Spinal cord (tissue), 10 donors: ENCODE measurements around the gene INHA. TPM values are rescaled to one million over a fixed set of nuclear protein-coding genes. Genes with fewer than 3 reads are reported as not detected.

Source experiments
- DNase-seq, 6 donors: peaks; one replicate each; pipeline versions ENCODE4 v3.0.0 to v3.0.0-alpha.2; 2013 to 2015; ENCODE audit warnings: low spot score in 6 of 6, low read depth in 4 of 6
- H3K27ac ChIP-seq: one replicate; pipeline ENCODE4 v1.5.1; 2013; ENCODE audit warnings: low read depth, low read length, control low read depth
- H3K27me3 ChIP-seq: one replicate; pipeline ENCODE4 v1.6.1; 2013; ENCODE audit warnings: low read length; ENCODE audit not compliant: control insufficient read depth, insufficient read depth
- H3K36me3 ChIP-seq: one replicate; pipeline ENCODE4 v1.6.1; 2013; ENCODE audit warnings: low read length; ENCODE audit not compliant: control insufficient read depth, insufficient read depth
- H3K4me1 ChIP-seq: one replicate; pipeline ENCODE4 v1.6.1; 2013; ENCODE audit warnings: low read length; ENCODE audit not compliant: control insufficient read depth, insufficient read depth
- H3K4me3 ChIP-seq: one replicate; pipeline ENCODE4 v1.5.1; 2013; ENCODE audit warnings: low read depth, low read length, control low read depth
- H3K9me3 ChIP-seq: one replicate; pipeline ENCODE4 v1.6.1; 2013; ENCODE audit warnings: low read length; ENCODE audit not compliant: control insufficient read depth, insufficient read depth
- WGBS: methylation state at CpG from one replicate; pipeline ENCODE4 v1.1.5; 2013; ENCODE audit warnings: missing lambda C conversion rate; ENCODE audit not compliant: insufficient coverage; 5-methylcytosine and 5-hydroxymethylcytosine counted together
- polyA plus RNA-seq, 2 donors: library from polyadenylated mRNA; unstranded; fragments of 120-200 nt; gene quantifications; one replicate each; pipeline ENCODE4 v1.2.1, GENCODE V29; 2013; ENCODE audit not compliant: insufficient read length in 2 of 2
- total RNA-seq, 2 donors: library from RNA; depleted of rRNA in 1 of 2; stranded (reverse); fragments of 120-200 nt in 1 of 2; fragments of >200 nt in 1 of 2; gene quantifications; one replicate each; pipeline versions ENCODE4 v1.2.3 to v1.2.4, GENCODE V29; 2013 to 2014
- donor health status: healthy.

INHA gene
- total and polyA plus RNA-seq, 4 donors, result 0.10 to 5.1 (median 1.8) TPM

DNA sequence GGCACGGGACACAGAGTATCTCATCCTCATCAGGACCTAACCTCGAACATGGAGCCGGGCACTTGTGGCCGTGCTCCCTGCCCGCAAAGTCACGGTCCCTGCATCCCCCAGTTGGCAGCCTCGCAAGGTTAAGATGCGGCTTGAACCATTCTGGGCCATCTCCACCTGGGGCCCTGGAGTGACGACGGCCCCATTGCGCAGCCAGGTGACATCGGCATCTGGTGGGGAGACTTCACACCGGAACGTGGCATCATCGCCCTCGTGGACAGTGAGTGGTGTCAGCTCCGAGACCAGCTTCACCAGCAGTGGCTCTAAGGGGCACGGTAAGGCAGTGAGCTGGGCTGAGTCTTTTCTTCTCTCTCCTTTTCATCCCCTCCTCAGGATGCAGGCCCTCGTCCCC is 15.7 kb upstream of the INHA start:
- H3K36me3 ChIP-seq, result peaks cover 55% of the 10 kb centered on the region
- peaks cover 1% of the 10 kb centered on the region for H3K27me3 ChIP-seq
- H3K4me3 ChIP-seq, result no peak overlapping the region
- peaks cover 33% of the 10 kb centered on the region for H3K4me1 ChIP-seq
- no peak for DNase-seq
- WGBS, result 92% methylated on average over 19 of the region's 19 CpGs
- no peak overlapping the region for H3K27ac ChIP-seq
- H3K9me3 ChIP-seq, result no peaks in the 10 kb centered on the region

DNA sequence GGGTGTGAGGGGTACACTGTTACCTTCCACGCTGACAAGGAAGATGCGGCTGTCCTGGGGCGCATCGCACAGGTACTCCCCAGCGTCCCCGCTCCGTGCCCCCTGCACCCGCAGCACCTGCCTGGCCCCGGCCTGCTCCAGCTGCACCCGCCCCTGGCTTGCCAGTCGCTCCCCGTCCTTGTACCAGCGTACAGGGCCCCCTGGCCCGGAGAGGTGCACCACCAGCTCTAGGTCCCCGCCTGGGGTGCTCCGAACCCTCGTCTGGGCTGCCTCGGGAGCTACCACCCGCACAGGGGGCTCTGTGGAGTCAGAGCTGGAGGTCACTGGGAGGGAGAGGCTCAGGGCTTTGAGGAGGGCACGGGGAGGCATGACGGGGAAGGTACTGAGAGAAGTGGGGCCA is 14.8 kb upstream of the INHA start:
- Histone ChIP-seq H3K9me3 (no peaks in the 10 kb centered on the region), H3K4me1 (peaks cover 25% of the 10 kb centered on the region), H3K27me3 (no peaks in the 10 kb centered on the region), H3K4me3 (no peak overlapping the region), H3K27ac (no peak overlapping the region), H3K36me3 (peaks cover 63% of the 10 kb centered on the region)
- WGBS, result 94% methylated on average over 21 of the region's 21 CpGs
- DNase-seq, result no peak

DNA sequence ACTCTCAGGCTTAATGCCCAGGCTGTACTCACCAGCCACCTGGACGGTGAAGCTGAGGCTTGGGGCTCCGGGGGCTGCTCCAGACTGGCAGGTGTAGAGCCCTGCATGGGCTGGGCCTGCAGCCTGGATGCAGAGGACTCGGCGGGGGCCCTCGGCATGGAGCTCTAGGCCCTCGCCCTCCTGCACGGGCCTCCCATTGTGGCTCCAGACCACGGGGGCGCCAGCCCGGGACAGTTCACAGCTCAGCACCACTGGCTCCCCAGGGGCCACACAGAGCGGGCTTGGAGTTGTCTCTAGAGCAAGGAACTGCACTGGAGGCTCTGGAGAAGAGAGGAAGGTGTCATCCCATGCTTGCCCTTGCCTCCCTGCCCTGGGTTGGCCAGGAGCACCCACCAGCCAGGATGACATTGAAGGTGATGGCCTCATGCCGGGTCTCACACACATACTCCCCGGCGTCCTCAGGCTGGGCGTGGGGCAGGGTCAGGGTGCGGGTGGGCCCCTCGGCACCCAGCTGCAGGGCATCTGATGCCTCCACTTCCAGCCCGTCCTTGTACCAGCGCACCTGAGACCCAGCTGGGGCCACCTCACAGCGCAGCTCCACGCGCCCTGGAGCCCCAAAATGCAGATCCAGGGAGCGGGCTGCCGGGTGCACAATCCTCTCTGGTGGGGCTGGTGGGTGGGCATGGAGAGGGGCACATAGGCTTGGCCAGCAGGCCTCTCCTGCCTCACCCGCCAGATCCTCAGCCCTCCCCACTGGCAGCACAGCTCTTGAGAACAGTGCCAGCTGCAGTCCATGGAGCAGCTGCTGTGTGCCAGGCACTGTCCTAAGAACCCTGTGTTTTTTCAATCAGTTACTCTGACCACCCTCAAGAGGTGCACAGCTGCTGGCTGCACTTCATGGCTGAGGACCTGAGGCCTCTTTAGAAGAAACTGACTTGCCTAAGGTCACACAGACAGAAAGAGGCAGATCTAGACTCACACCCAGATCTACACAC is 14.0 kb upstream of the INHA start:
- 91% methylated on average over 20 of the region's 25 CpGs for WGBS
- Histone ChIP-seq H3K27me3 (no peaks in the 10 kb centered on the region), H3K4me1 (peaks cover 18% of the 10 kb centered on the region), H3K27ac (no peak overlapping the region), H3K4me3 (no peak overlapping the region), H3K36me3 (peaks cover 71% of the 10 kb centered on the region), H3K9me3 (no peaks in the 10 kb centered on the region)
- DNase-seq, result no peak

DNA sequence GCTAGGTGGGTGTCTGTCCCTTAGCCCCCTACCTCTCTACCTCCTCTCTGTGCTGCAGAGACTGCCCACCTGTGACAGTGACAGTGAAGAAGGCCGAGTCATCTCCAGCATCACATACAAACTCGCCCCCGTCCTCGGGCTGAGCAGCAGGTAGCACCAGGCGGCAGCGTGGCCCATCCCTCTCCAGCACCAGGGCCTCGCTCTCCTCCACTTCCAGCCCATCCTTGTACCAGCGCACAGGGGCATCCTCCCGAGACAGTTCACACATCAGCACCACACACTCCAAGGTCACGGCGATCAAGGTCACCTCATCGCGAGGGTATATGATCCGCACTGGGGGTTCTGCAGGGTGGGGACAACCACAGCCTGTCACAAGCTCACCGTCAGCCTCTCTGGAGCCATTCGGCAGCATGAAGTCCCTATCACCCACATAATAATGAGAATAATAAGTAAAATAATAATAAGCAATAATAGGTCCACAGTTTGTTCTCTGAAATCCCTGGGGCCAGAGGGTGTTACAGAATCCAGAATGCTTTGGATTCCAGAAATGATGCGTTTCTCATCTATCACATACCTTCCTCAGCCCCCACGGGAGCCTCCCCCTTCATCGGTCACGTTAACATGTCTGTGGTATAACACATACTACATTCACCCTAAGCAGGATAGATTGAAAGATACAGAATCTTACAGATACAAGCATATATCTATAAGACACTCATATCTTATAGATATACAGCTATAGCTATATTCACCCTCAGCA is 12.8 kb upstream of the INHA start:
- no peak for DNase-seq
- peaks cover 11% of the 10 kb centered on the region for H3K4me1 ChIP-seq
- WGBS, result 94% methylated on average over 13 of the region's 20 CpGs
- H3K36me3 ChIP-seq, result peaks cover 76% of the 10 kb centered on the region
- no peaks in the 10 kb centered on the region for H3K9me3 ChIP-seq
- no peak overlapping the region for H3K4me3 ChIP-seq
- H3K27me3 ChIP-seq, result no peaks in the 10 kb centered on the region
- no peak overlapping the region for H3K27ac ChIP-seq

DNA sequence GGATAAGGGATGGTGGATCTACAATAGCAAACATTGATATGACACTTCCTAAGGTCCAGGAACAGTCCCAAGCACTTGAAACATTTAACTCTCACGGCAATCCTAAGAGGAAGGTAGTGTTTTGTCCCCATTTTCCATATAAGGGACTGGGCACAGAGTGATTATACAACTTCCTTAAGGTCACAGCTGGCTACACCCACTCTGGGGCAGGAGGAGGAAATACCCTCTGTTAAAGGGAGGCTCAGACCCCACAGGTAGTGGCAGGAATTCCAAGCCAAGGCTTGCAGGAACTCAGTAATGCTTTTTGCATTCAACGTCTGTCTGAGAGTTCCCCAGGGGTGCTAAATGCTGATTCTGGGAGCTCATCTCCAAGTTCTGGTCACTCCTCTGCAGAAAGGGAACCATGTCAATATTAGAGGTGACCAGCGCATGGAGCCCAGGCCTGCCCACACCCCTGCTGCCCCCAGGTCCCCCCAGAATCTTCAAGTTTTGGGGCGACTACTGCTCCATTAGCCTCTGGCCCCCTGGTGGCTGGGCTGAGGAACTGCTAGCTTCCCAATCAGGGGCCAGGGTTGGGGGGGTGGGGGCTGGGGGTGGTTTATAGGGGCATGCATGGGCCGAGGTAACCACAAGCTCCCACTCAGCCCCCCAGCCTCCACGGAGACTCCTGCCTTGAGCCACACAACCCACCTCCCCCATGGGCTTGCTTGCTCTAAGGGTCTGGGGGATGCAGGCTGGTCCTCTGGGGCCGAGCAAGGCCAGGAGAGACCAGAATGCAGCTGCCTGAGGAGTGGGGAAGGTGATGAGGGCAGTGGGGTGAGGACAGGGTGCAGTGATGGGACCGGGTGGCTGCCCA is 11.8 kb upstream of the INHA start:
- no peaks in the 10 kb centered on the region for H3K27me3 ChIP-seq
- H3K4me3 ChIP-seq, result no peak overlapping the region
- no peak overlapping the region for H3K27ac ChIP-seq
- no peak for DNase-seq
- WGBS, result 51% methylated on average over 5 of the region's 8 CpGs
- H3K4me1 ChIP-seq, result peaks cover 11% of the 10 kb centered on the region
- H3K9me3 ChIP-seq, result no peaks in the 10 kb centered on the region
- peaks cover 80% of the 10 kb centered on the region for H3K36me3 ChIP-seq

DNA sequence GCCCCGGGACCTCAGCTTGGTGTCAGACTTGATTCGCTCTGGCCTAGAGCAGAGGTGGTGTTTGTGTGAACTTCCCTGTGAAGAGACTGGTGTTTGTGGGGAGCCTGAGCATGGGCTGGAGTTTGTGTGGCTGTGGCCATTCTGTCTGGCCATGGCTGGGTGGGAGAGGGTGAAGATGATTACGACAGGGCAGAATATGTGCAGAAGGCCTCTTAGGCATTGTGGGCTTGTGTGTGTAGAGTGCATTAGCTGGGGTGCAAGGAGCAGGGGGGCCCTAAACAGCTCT is 11.3 kb upstream of the INHA start:
- H3K27me3 ChIP-seq, result no peaks in the 10 kb centered on the region
- H3K9me3 ChIP-seq, result no peaks in the 10 kb centered on the region
- no peak overlapping the region for H3K4me3 ChIP-seq
- DNase-seq, result no peak
- 83% methylated on average over 3 of the region's 3 CpGs for WGBS
- H3K27ac ChIP-seq, result no peak overlapping the region
- H3K4me1 ChIP-seq, result peaks cover 11% of the 10 kb centered on the region
- peaks cover 84% of the 10 kb centered on the region for H3K36me3 ChIP-seq

DNA sequence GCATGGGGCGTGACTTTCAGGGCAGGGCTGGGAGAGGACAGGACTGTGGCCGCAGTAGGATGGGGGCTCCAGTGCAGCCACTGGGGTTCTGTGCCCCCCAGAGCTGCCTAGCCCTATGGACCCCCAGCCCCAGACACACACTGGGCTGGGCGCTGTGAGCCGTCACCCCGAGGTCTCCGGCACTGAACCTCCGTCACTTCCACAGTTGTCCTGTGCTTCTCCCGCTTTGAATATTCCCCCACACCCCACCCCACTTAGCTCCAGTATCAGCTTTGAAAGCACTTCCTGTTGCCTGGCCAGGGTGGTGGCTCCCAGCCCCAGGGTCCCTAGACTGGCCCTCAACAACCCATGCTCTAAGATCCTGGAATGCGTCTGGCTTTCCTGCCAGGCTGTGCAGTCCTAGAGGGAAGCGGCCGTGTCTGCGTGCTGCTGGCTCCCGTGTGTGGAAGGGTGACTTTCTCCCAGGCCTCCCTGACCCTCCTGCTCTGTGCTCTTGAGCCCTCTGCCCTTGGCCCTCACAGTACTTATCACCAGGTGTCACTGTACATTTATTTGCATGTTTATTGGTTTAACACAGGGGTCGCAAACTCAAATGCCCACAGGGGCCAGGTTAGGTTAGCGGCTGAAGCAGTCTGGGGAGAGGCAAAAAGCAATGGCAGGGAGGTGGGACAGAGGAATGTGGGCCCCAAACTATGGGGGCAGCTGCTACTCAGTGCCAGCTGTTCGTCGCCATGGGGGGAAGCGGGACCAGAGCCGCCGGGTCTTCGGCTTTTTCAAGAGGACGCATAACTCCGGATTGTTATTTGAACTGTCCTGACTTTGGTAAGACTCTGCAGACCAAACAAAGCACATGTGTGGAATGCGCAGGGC is 10.7 kb upstream of the INHA start:
- Histone ChIP-seq H3K27me3 (no peaks in the 10 kb centered on the region), H3K27ac (no peak overlapping the region), H3K4me3 (no peak overlapping the region), H3K36me3 (peaks cover 84% of the 10 kb centered on the region), H3K4me1 (peaks cover 11% of the 10 kb centered on the region), H3K9me3 (no peaks in the 10 kb centered on the region)
- 79% methylated on average over 24 of the region's 24 CpGs for WGBS
- DNase-seq, result no peak

DNA sequence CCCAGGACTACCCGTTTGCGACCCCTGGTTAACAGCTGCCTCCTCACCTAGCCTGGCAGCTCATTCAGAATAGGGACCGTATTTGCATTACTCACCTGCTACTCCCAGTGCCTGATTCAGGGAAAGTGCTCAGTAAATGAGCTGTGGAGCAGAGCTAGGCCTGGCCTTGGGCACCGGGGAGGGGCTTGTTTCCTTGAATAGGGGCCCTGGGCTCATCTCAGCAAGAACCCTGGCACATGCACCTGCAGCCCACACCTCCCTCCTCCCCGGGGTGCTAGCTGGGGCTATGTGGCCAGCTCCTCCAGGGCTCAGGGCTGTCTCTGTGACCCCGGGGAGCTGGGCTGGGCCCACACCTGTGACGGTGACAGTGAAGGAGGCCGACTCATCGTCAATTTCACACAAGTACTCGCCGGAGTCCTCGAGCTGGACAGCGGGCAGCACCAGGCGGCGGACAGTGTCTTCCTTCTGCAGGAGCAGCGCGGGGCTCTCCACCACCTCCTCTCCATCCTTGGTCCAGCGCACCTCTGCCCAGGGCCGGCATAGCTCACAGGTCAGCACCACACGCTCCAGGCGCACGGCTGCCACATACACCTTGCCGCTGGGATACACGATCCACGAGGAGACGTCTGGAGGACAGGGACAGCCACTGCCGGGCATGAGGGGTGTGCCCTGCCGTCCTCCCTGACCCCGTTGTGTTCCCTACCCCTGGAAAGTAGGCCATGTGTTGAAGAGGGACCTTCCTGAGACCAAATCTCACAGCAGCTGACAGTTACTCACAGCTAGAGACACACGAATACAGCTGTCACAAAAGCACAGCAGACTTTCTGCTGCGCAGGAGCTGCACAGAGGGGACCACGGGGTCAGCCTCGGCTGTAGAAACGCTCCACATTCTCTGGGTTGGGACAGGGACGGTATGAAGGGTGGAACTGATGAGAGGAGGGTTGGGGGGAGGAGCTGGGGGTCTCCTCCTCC is 9.8 kb upstream of the INHA start:
- no peak overlapping the region for H3K27ac ChIP-seq
- WGBS, result 87% methylated on average over 34 of the region's 35 CpGs
- no peaks in the 10 kb centered on the region for H3K27me3 ChIP-seq
- H3K9me3 ChIP-seq, result no peaks in the 10 kb centered on the region
- H3K36me3 ChIP-seq, result peaks cover 85% of the 10 kb centered on the region
- H3K4me3 ChIP-seq, result no peak overlapping the region
- no peak for DNase-seq
- peaks cover 11% of the 10 kb centered on the region for H3K4me1 ChIP-seq
